ENCODE measurements around the gene CHURC1. TPM values are rescaled to one million over a fixed set of nuclear protein-coding genes. Genes with fewer than 3 reads are reported as not detected.

Gene CHURC1
- total RNA-seq, 1 donor from 2014 or later, result 33.1 TPM

GRCh38 chr14:64919215-64919614 is 5.0 kb downstream of the CHURC1 start:
- Mint-ChIP-seq H3K27ac (ENCODE audit: unreplicated experiment) (no peak overlapping the region), H3K36me3 (ENCODE audit: low read depth) (no peaks in the 10 kb centered on the region), H3K4me1 (peaks cover 18% of the 10 kb centered on the region), H3K9me3 (no peaks in the 10 kb centered on the region), H3K4me3 (no peak overlapping the region), H3K27me3 (ENCODE audit: low read depth) (peaks cover under 1% of the 10 kb centered on the region)
- DNase-seq (ENCODE audit: low read depth, low spot score), result no peak
- no peak for TF ChIP-seq CTCF (conservative IDR thresholded peaks at IDR 0.05)

- no peaks in the 10 kb centered on the region for H3K36me3 Mint-ChIP-seq (ENCODE audit: low read depth)
- H3K4me1 Mint-ChIP-seq, result peaks cover 17% of the 10 kb centered on the region
- TF ChIP-seq CTCF (conservative IDR thresholded peaks at IDR 0.05), result no peak
- no peak for DNase-seq (ENCODE audit: low read depth, low spot score)
- no peaks in the 10 kb centered on the region for H3K9me3 Mint-ChIP-seq
- no peaks in the 10 kb centered on the region for H3K27me3 Mint-ChIP-seq (ENCODE audit: low read depth)
- H3K4me3 Mint-ChIP-seq, result no peak overlapping the region
- H3K27ac Mint-ChIP-seq (ENCODE audit: unreplicated experiment), result no peak overlapping the region
Observed at GRCh38 chr14:64919618-64920017, 5.4 kb downstream of the CHURC1 start.

GRCh38 chr14:64920465-64920864 is 6.2 kb downstream of the CHURC1 start:
- no peak overlapping the region for H3K27ac Mint-ChIP-seq (ENCODE audit: unreplicated experiment)
- no peak for TF ChIP-seq CTCF (conservative IDR thresholded peaks at IDR 0.05)
- no peaks in the 10 kb centered on the region for H3K9me3 Mint-ChIP-seq
- peaks cover 9% of the 10 kb centered on the region for H3K4me1 Mint-ChIP-seq
- H3K36me3 Mint-ChIP-seq (ENCODE audit: low read depth), result no peaks in the 10 kb centered on the region
- no peaks in the 10 kb centered on the region for H3K27me3 Mint-ChIP-seq (ENCODE audit: low read depth)
- H3K4me3 Mint-ChIP-seq, result no peak overlapping the region
- no peak for DNase-seq (ENCODE audit: low read depth, low spot score)

- DNase-seq (ENCODE audit: low read depth, low spot score), result no peak
- Mint-ChIP-seq H3K4me1 (no peaks in the 10 kb centered on the region), H3K36me3 (ENCODE audit: low read depth) (no peaks in the 10 kb centered on the region), H3K27ac (ENCODE audit: unreplicated experiment) (no peak overlapping the region), H3K9me3 (no peaks in the 10 kb centered on the region), H3K4me3 (no peak overlapping the region), H3K27me3 (ENCODE audit: low read depth) (no peaks in the 10 kb centered on the region)
- TF ChIP-seq CTCF (conservative IDR thresholded peaks at IDR 0.05), result no peak
Observed at GRCh38 chr14:64923015-64923414, 8.8 kb downstream of the CHURC1 start.

- TF ChIP-seq CTCF (conservative IDR thresholded peaks at IDR 0.05), result no peak
- no peaks in the 10 kb centered on the region for H3K27me3 Mint-ChIP-seq (ENCODE audit: low read depth)
- H3K36me3 Mint-ChIP-seq (ENCODE audit: low read depth), result no peaks in the 10 kb centered on the region
- no peaks in the 10 kb centered on the region for H3K9me3 Mint-ChIP-seq
- no peak for DNase-seq (ENCODE audit: low read depth, low spot score)
- H3K4me1 Mint-ChIP-seq, result no peaks in the 10 kb centered on the region
- H3K27ac Mint-ChIP-seq (ENCODE audit: unreplicated experiment), result no peak overlapping the region
- H3K4me3 Mint-ChIP-seq, result no peak overlapping the region
Observed at GRCh38 chr14:64926398-64926995, 12.2 kb downstream of the CHURC1 start.

All from neural crest cell (in vitro differentiated cells).